Measurements from ENCODE around the gene NPAS2. TPM values are rescaled to one million over a fixed set of nuclear protein-coding genes. Genes with fewer than 3 reads are reported as not detected.

The NPAS2 gene
- total RNA-seq, 1 experiment from 2014 or later, result 142 TPM

DNA sequence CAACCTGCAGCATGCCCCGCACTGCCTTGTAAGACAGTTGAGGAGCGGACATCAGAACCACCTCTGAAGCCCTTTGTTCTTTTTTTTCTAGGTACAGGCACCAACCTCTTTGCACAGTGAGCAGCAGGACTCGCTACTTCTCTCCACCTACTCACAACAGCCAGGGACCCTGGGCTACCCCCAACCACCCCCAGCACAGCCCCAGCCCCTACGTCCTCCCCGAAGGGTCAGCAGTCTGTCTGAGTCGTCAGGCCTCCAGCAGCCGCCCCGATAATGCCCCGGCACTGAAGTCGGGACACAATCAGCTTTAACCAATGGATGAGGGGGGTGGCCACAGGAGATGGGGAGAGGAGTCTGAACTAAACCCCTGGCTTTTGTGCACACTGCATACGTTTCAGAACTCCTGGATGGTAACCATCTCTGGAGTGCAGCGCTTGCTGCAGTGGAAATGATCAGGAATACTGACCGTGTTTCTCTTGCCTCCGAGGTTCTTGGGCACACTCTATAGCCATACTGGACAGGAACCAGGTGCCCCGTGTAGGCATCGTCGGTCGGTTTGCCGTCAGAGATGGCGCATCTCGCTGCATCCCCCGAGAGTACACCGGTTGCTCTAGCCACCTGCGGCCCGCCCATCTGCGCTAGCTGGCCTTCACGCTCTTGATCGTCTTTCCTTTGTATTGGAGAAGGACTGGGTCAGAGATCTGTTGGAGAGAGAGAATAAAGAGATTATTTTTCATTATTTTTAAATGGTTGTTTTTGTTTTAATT, 175.6 kb downstream of the NPAS2 start:
- no peaks in the 10 kb centered on the region for H3K4me1 Mint-ChIP-seq (ENCODE audit: low read depth, unreplicated experiment)
- H3K4me3 Mint-ChIP-seq (ENCODE audit: low read depth, unreplicated experiment), result no peak overlapping the region
- DNase-seq, result no peak
- BruUV-seq (replicated peaks), result no TSS peak
- no peak overlapping the region for H3K27ac Mint-ChIP-seq (ENCODE audit: unreplicated experiment)
- TF ChIP-seq, protein P1, sequence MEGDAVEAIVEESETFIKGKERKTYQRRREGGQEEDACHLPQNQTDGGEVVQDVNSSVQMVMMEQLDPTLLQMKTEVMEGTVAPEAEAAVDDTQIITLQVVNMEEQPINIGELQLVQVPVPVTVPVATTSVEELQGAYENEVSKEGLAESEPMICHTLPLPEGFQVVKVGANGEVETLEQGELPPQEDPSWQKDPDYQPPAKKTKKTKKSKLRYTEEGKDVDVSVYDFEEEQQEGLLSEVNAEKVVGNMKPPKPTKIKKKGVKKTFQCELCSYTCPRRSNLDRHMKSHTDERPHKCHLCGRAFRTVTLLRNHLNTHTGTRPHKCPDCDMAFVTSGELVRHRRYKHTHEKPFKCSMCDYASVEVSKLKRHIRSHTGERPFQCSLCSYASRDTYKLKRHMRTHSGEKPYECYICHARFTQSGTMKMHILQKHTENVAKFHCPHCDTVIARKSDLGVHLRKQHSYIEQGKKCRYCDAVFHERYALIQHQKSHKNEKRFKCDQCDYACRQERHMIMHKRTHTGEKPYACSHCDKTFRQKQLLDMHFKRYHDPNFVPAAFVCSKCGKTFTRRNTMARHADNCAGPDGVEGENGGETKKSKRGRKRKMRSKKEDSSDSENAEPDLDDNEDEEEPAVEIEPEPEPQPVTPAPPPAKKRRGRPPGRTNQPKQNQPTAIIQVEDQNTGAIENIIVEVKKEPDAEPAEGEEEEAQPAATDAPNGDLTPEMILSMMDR (IDR thresholded peaks at IDR 0.05; ENCODE audit: unreplicated experiment), result no peak
- CTCF ChIA-PET, result no interaction called here
- intact Hi-C loops (cut with micrococcal nuclease; ENCODE audit: unreplicated experiment), result no loop called here
- H3K27me3 Mint-ChIP-seq (ENCODE audit: unreplicated experiment), result no peaks in the 10 kb centered on the region
- no peaks in the 10 kb centered on the region for H3K9me3 Mint-ChIP-seq (ENCODE audit: low read depth, unreplicated experiment)
- peaks cover 52% of the 10 kb centered on the region for H3K36me3 Mint-ChIP-seq (ENCODE audit: insufficient read depth, unreplicated experiment)

DNA sequence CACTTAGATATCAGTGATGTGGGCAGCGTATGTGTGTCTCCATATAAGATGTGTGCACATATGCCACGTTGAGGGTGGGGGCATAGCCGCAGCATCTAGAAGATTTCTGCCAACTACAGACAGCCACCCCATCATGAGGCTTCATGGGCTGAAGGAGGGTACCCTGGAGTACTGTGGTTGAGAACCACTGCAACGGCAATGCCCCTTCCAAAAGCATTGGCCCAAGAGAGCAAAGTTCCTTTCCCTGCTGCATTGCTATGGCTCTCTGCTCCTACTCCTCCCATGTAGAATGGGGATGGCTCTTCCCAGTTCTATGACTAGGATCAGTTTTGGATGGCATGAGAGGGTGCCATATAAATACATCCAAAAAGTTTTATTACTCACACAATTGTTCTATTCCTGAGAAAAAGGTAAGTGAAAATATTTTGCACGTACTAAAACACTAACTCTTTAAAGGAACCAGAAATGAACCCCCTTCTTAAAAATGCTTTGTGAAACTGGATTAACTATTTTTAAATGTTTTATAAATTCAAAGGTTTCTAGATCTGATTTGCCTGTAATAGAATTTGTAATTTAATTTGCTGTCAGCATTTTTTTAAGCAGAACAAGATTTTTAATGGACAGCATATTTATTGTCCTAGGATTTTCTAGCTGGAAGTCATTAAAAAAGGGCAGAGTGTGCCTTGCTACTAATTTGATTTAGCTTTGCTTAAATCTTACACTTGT, 177.7 kb downstream of the NPAS2 start:
- Mint-ChIP-seq H3K27me3 (ENCODE audit: unreplicated experiment) (no peaks in the 10 kb centered on the region), H3K4me1 (ENCODE audit: low read depth, unreplicated experiment) (peaks cover 8% of the 10 kb centered on the region), H3K4me3 (ENCODE audit: low read depth, unreplicated experiment) (no peak overlapping the region), H3K9me3 (ENCODE audit: low read depth, unreplicated experiment) (no peaks in the 10 kb centered on the region), H3K27ac (ENCODE audit: unreplicated experiment) (no peak overlapping the region), H3K36me3 (ENCODE audit: insufficient read depth, unreplicated experiment) (peaks cover 52% of the 10 kb centered on the region)
- intact Hi-C loops (cut with micrococcal nuclease; ENCODE audit: unreplicated experiment), result no loop called here
- CTCF ChIA-PET, result no interaction called here
- DNase-seq, result no peak
- TF ChIP-seq, protein P1 (IDR thresholded peaks at IDR 0.05; ENCODE audit: unreplicated experiment), result no peak
- BruUV-seq (replicated peaks), result no TSS peak

DNA sequence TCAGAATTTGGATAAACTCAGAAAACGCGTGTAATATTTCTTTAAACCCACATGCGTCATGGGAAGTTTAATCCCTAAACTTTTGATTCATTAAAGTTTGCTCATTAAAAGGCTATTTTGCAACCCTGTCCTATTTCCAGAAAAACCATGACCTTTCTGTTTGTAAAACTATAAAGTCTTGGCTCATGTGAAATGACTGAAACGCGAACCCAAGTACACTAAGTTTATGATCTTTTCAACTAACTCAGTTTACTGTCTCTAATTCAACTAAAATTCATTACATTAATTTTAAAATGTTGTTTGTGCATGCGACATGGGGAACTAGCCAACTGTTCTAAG, 178.3 kb downstream of the NPAS2 start:
- peaks cover 54% of the 10 kb centered on the region for H3K36me3 Mint-ChIP-seq (ENCODE audit: insufficient read depth, unreplicated experiment)
- CTCF ChIA-PET, result no interaction called here
- DNase-seq, result no peak
- intact Hi-C loops (cut with micrococcal nuclease; ENCODE audit: unreplicated experiment), result no loop called here
- no TSS peak for BruUV-seq (replicated peaks)
- H3K9me3 Mint-ChIP-seq (ENCODE audit: low read depth, unreplicated experiment), result no peaks in the 10 kb centered on the region
- no peak overlapping the region for H3K4me3 Mint-ChIP-seq (ENCODE audit: low read depth, unreplicated experiment)
- TF ChIP-seq, protein P1 (IDR thresholded peaks at IDR 0.05; ENCODE audit: unreplicated experiment), result no peak
- H3K4me1 Mint-ChIP-seq (ENCODE audit: low read depth, unreplicated experiment), result peaks cover 8% of the 10 kb centered on the region
- H3K27me3 Mint-ChIP-seq (ENCODE audit: unreplicated experiment), result no peaks in the 10 kb centered on the region
- no peak overlapping the region for H3K27ac Mint-ChIP-seq (ENCODE audit: unreplicated experiment)

GRCh38 chr2:100999995-101000394, 180.1 kb downstream of the NPAS2 start:
- Mint-ChIP-seq H3K27ac (ENCODE audit: unreplicated experiment) (no peak overlapping the region), H3K27me3 (ENCODE audit: unreplicated experiment) (no peaks in the 10 kb centered on the region), H3K9me3 (ENCODE audit: low read depth, unreplicated experiment) (no peaks in the 10 kb centered on the region), H3K4me1 (ENCODE audit: low read depth, unreplicated experiment) (peaks cover 23% of the 10 kb centered on the region), H3K36me3 (ENCODE audit: insufficient read depth, unreplicated experiment) (peaks cover 57% of the 10 kb centered on the region), H3K4me3 (ENCODE audit: low read depth, unreplicated experiment) (no peak overlapping the region)
- TF ChIP-seq, protein P1 (IDR thresholded peaks at IDR 0.05; ENCODE audit: unreplicated experiment), result no peak
- no peak for DNase-seq
- intact Hi-C loops (cut with micrococcal nuclease; ENCODE audit: unreplicated experiment), result no loop called here
- CTCF ChIA-PET, result no interaction called here
- BruUV-seq (replicated peaks), result no TSS peak
